Esophagus (tissue), 2 donors: Measurements from ENCODE around the gene PKP1. TPM values are rescaled to one million over a fixed set of nuclear protein-coding genes. Genes with fewer than 3 reads are reported as not detected.
A peak's percentile ranks its signal among the peaks of the same experiment; 100 is the strongest.
"Not testable (repeated sequence)": the region's sequence is repeated elsewhere in the genome, so short reads cannot be mapped to it uniquely, and the experiment has no call there.

ENCODE experiments used
- H3K27ac ChIP-seq, 2 donors: one replicate each; pipeline ENCODE4 v1.5.1; 2013; ENCODE audit warnings: low read depth in 2 of 2, mild to moderate bottlenecking in 2 of 2, inconsistent platforms in 1 of 2, low read length in 1 of 2, moderate library complexity in 1 of 2
- H3K27me3 ChIP-seq, 2 donors: one replicate each; pipeline ENCODE4 v1.6.1; 2013; ENCODE audit warnings: low read length in 2 of 2, control low read depth in 1 of 2, mild to moderate bottlenecking in 1 of 2; ENCODE audit not compliant: insufficient read depth in 2 of 2, control insufficient read depth in 1 of 2
- H3K36me3 ChIP-seq, 2 donors: one replicate each; pipeline ENCODE4 v1.6.1; 2013; ENCODE audit warnings: low read length in 1 of 2; ENCODE audit not compliant: control insufficient read depth in 2 of 2, insufficient read depth in 2 of 2
- H3K4me1 ChIP-seq, 2 donors: one replicate each; pipeline ENCODE4 v1.6.1; 2013; ENCODE audit warnings: low read length in 1 of 2; ENCODE audit not compliant: control insufficient read depth in 2 of 2, insufficient read depth in 2 of 2
- H3K4me3 ChIP-seq, 2 donors: one replicate each; pipeline ENCODE4 v1.5.1; 2013; ENCODE audit warnings: low read length in 2 of 2, mild to moderate bottlenecking in 2 of 2, low read depth in 1 of 2, moderate library complexity in 1 of 2
- H3K9me3 ChIP-seq, 2 donors: one replicate each; pipeline ENCODE4 v1.6.1; 2013; ENCODE audit warnings: mild to moderate bottlenecking in 2 of 2, low read depth in 1 of 2, low read length in 1 of 2, moderate library complexity in 1 of 2; ENCODE audit not compliant: control insufficient read depth in 2 of 2, insufficient read depth in 1 of 2
- WGBS, 2 donors: extraction: QIAGEN DNeasy Blood & Tissue Kit; methylation state at CpG; one replicate each; pipeline ENCODE4 v1.1.7; 2013; 5-methylcytosine and 5-hydroxymethylcytosine counted together
- polyA plus RNA-seq, 2 donors: library from polyadenylated mRNA; stranded (reverse); fragments of 200-250 nt; gene quantifications; one replicate each; pipeline ENCODE4 v1.2.3, GENCODE V29; 2013
- donor health status: healthy with polysubstance abuse.
- donor health status: Bipolar disorder and iron deficiency.

The PKP1 gene
- 100 to 1,000 TPM; 124 to 282 TPM for polyA plus RNA-seq

GRCh38 chr1:201282931-201283829 is at the start of gene PKP1:
PKP1 (plus strand) TSS chr1:201283506; CDS start chr1:201283703, 197 bp downstream.
- Histone ChIP-seq H3K27me3 (no peaks in the 10 kb centered on the region), H3K27ac (peak within 1 kb of the TSS; percentile 91 to 96), H3K4me1 (peaks cover 0 to 17% of the 10 kb centered on the region in 2 donors), H3K9me3 (no peaks in the 10 kb centered on the region), H3K4me3 (peak within 1 kb of the TSS; percentile 58 to 98), H3K36me3 (peaks cover 0 to 5% of the 10 kb centered on the region in 2 donors)
- WGBS, 2 donors, result 3% methylated on average over 54 to 55 of the region's 55 CpGs

GRCh38 chr1:201239646-201240045 is 43.7 kb upstream of the PKP1 start:
- not testable (repeated sequence) for H3K4me1 ChIP-seq, H3K27ac ChIP-seq, H3K36me3 ChIP-seq, H3K27me3 ChIP-seq, H3K9me3 ChIP-seq, H3K4me3 ChIP-seq
- WGBS, 2 donors, result 71 to 74% methylated on average over 9 to 11 of the region's 11 CpGs

- 87 to 94% methylated on average over 3 of the region's 3 CpGs for WGBS, 2 donors
- Histone ChIP-seq H3K4me1 (no peaks in the 10 kb centered on the region), H3K4me3 (no peak overlapping the region)
Measured at GRCh38 chr1:201240171-201240570, 43.1 kb upstream of the PKP1 start.

GRCh38 chr1:201241736-201242135 is 41.6 kb upstream of the PKP1 start:
- H3K4me1 ChIP-seq, result no peaks in the 10 kb centered on the region
- H3K27me3 ChIP-seq, result peaks cover 0 to 3% of the 10 kb centered on the region in 2 donors
- WGBS, 2 donors, result 72 to 83% methylated on average over 2 of the region's 2 CpGs
- H3K9me3 ChIP-seq, result no peaks in the 10 kb centered on the region
- no peak overlapping the region for H3K4me3 ChIP-seq
- no peak overlapping the region for H3K27ac ChIP-seq
- H3K36me3 ChIP-seq, result no peaks in the 10 kb centered on the region

More at GRCh38 chr1:201240171-201240570, 43.1 kb upstream of the PKP1 start:
- no peaks in the 10 kb centered on the region for H3K36me3 ChIP-seq
- peaks cover 0 to 3% of the 10 kb centered on the region in 2 donors for H3K27me3 ChIP-seq
- H3K9me3 ChIP-seq, result no peaks in the 10 kb centered on the region
- no peak overlapping the region for H3K27ac ChIP-seq

GRCh38 chr1:201245082-201245481 is 38.2 kb upstream of the PKP1 start:
- Histone ChIP-seq H3K27me3 (peaks cover 0 to 3% of the 10 kb centered on the region in 2 donors), H3K4me3 (no peak overlapping the region), H3K27ac (no peak overlapping the region), H3K36me3 (no peaks in the 10 kb centered on the region), H3K9me3 (no peaks in the 10 kb centered on the region), H3K4me1 (no peaks in the 10 kb centered on the region)
- 8 to 18% methylated on average over 1 of the region's 1 CpG for WGBS, 2 donors

- no peaks in the 10 kb centered on the region for H3K27me3 ChIP-seq
- H3K36me3 ChIP-seq, result no peaks in the 10 kb centered on the region
- no peak overlapping the region for H3K27ac ChIP-seq
- no peak overlapping the region for H3K4me3 ChIP-seq
- H3K9me3 ChIP-seq, result no peaks in the 10 kb centered on the region
- WGBS, 2 donors, result 92 to 93% methylated on average over 14 of the region's 14 CpGs
- H3K4me1 ChIP-seq, result peaks cover 0 to 8% of the 10 kb centered on the region in 2 donors
Measured at GRCh38 chr1:201248721-201249559, 34.4 kb upstream of the PKP1 start.

GRCh38 chr1:201250326-201251011 is 32.8 kb upstream of the PKP1 start:
- no peak overlapping the region for H3K4me3 ChIP-seq
- no peaks in the 10 kb centered on the region for H3K9me3 ChIP-seq
- no peak overlapping the region for H3K27ac ChIP-seq
- no peaks in the 10 kb centered on the region for H3K27me3 ChIP-seq
- H3K4me1 ChIP-seq, result peaks cover 0 to 13% of the 10 kb centered on the region in 2 donors
- H3K36me3 ChIP-seq, result no peaks in the 10 kb centered on the region
- 64 to 69% methylated on average over 10 of the region's 10 CpGs for WGBS, 2 donors

GRCh38 chr1:201251411-201251810 is 31.9 kb upstream of the PKP1 start:
- Histone ChIP-seq H3K9me3 (no peaks in the 10 kb centered on the region), H3K4me1 (peaks cover 0 to 13% of the 10 kb centered on the region in 2 donors), H3K27ac (no peak overlapping the region), H3K36me3 (no peaks in the 10 kb centered on the region), H3K27me3 (no peaks in the 10 kb centered on the region), H3K4me3 (no peak overlapping the region)
- 76 to 85% methylated on average over 2 of the region's 2 CpGs for WGBS, 2 donors

- no peak overlapping the region for H3K4me3 ChIP-seq
- peaks cover 0 to 13% of the 10 kb centered on the region in 2 donors for H3K4me1 ChIP-seq
- no peaks in the 10 kb centered on the region for H3K9me3 ChIP-seq
- 69 to 78% methylated on average over 11 of the region's 11 CpGs for WGBS, 2 donors
- no peak overlapping the region for H3K27ac ChIP-seq
- H3K27me3 ChIP-seq, result no peaks in the 10 kb centered on the region
- no peaks in the 10 kb centered on the region for H3K36me3 ChIP-seq
Measured at GRCh38 chr1:201251851-201252430, 31.4 kb upstream of the PKP1 start.
